ENCODE results near the gene THBS4.

- no peak for TF ChIP-seq CTCF (IDR thresholded peaks at IDR 0.05; ENCODE audit: low read length)
- TF ChIP-seq EZH2 (optimal IDR thresholded peaks at IDR 0.05; ENCODE audit: low read depth, low read length): no peak
- no peak for TF ChIP-seq EZH2phosphoT487 (IDR thresholded peaks at IDR 0.05; ENCODE audit: low read length)
Observed at GRCh38 chr5:80043187-80043586, 8.0 kb downstream of the THBS4 start.
